Measurements from ENCODE around the gene COMMD1. TPM values are rescaled to one million over a fixed set of nuclear protein-coding genes. Genes with fewer than 3 reads are reported as not detected.

The COMMD1 gene
- total and polyA plus RNA-seq, 2 experiments from 2014 or later = 54.9 to 83.7 TPM

DNA sequence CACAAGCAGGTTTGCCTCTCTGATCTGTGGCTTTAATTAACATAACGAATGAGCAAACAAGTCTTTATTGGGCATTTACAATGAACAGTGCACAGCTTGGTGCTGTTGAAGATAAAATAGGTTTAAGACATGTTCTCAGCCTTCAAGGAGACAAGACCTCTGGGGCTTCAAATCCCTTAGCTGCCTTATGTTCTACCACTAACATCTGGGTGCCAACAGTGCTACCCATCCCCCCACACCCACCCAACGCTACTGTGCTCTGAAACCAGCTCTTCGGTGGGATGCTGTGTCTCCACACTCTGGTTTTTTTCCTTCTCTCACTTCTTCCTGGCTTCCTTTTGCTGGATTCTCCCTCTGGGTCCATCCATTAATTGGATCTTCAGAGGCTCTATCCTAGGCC is 276.4 kb downstream of the COMMD1 start:
- H2AFZ ChIP-seq = no peak overlapping the region
- H3K4me3 Mint-ChIP-seq = no peak overlapping the region
- peaks cover 13% of the 10 kb centered on the region for H3K4me1 ChIP-seq (ENCODE audit: insufficient read depth)
- ATAC-seq (no peak), DNase-seq (ENCODE audit: low spot score) (no peak)
- H3K27ac Mint-ChIP-seq = no peak overlapping the region
- no peak overlapping the region for H3K4me2 ChIP-seq
- no peaks in the 10 kb centered on the region for H3K36me3 Mint-ChIP-seq (ENCODE audit: low read depth)
- no peaks in the 10 kb centered on the region for H3K36me3 ChIP-seq (ENCODE audit: insufficient read depth)
- TF ChIP-seq ZNF114 (CRISPR knock-in tag; IDR thresholded peaks at IDR 0.05) = no peak
- H3K4me1 Mint-ChIP-seq = peaks cover 20% of the 10 kb centered on the region
- no peaks in the 10 kb centered on the region for H3K79me2 ChIP-seq (replicated peaks; ENCODE audit: insufficient read depth)
- no peaks in the 10 kb centered on the region for H3K27me3 ChIP-seq (ENCODE audit: insufficient read depth)
- no peak overlapping the region for H3K4me3 ChIP-seq
- no peaks in the 10 kb centered on the region; the same call in 1 of the 2 replicates for H4K20me1 ChIP-seq (replicated peaks; ENCODE audit: insufficient read depth)
- H3K27me3 Mint-ChIP-seq (ENCODE audit: insufficient read depth, low read depth, poor library complexity) = peaks cover 11% of the 10 kb centered on the region
- H3K9me2 ChIP-seq (ENCODE audit: insufficient read depth) = peaks cover 4% of the 10 kb centered on the region; the same call in 1 of the 2 replicates
- no peaks in the 10 kb centered on the region for H3K9me3 Mint-ChIP-seq
- H3K27ac ChIP-seq (ENCODE audit: low read depth) = no peak overlapping the region
- H3F3A ChIP-seq (replicated peaks; ENCODE audit: low read depth) = no peaks in the 10 kb centered on the region

GRCh38 chr2:62184512-62185230 is 279.2 kb downstream of the COMMD1 start:
- Mint-ChIP-seq H3K27ac (no peak overlapping the region), H3K9me3 (no peaks in the 10 kb centered on the region), H3K4me3 (no peak overlapping the region), H3K4me1 (peaks cover 20% of the 10 kb centered on the region), H3K36me3 (ENCODE audit: low read depth) (no peaks in the 10 kb centered on the region), H3K27me3 (ENCODE audit: insufficient read depth, low read depth, poor library complexity) (peaks cover 11% of the 10 kb centered on the region)
- no peak overlapping the region for H3K27ac ChIP-seq (ENCODE audit: low read depth)
- H3K36me3 ChIP-seq (ENCODE audit: insufficient read depth) = no peaks in the 10 kb centered on the region
- no peaks in the 10 kb centered on the region for H3F3A ChIP-seq (replicated peaks; ENCODE audit: low read depth)
- ATAC-seq = no peak
- no peaks in the 10 kb centered on the region; the same call in 1 of the 2 replicates for H4K20me1 ChIP-seq (replicated peaks; ENCODE audit: insufficient read depth)
- H3K4me2 ChIP-seq = no peak overlapping the region
- TF ChIP-seq EZH2phosphoT487 (IDR thresholded peaks at IDR 0.05; ENCODE audit: unreplicated experiment) (no peak), ETS1 (IDR thresholded peaks at IDR 0.05) (no peak)
- H3K27me3 ChIP-seq (ENCODE audit: insufficient read depth) = no peaks in the 10 kb centered on the region
- H3K9me2 ChIP-seq (ENCODE audit: insufficient read depth) = no peaks in the 10 kb centered on the region
- no peak overlapping the region for H3K4me3 ChIP-seq
- DNase-seq (ENCODE audit: low spot score) = no peak
- no peaks in the 10 kb centered on the region for H3K79me2 ChIP-seq (replicated peaks; ENCODE audit: insufficient read depth)
- no peak overlapping the region for H2AFZ ChIP-seq
- H3K4me1 ChIP-seq (ENCODE audit: insufficient read depth) = peaks cover 13% of the 10 kb centered on the region

Small RNAs within 50 kb of the gene (small RNA-seq; reads per million reads assigned to genes)
- gene RF00019 (ENCODE audit: low replicate concordance) = not detected

Other genes starting within 250 kb of the COMMD1 start
- 13.1 and 16.2 TPM in 2 replicates for gene FAM161A, start 51.6 kb upstream of the COMMD1 start, total RNA-seq (2014; rRNA removed; shearing (Covaris generic))
- gene FAM161A, start 51.6 kb upstream of the COMMD1 start, polyA plus RNA-seq (2016; fragmentation: Nextera tagmentation; extraction: Ambion mirVana) = 24.8 and 27.4 TPM in 2 replicates
- gene CCT4, start 17.0 kb upstream of the COMMD1 start, total RNA-seq (2014; rRNA removed; shearing (Covaris generic)) = 343 and 378 TPM in 2 replicates
- 314 and 333 TPM in 2 replicates for gene CCT4, start 17.0 kb upstream of the COMMD1 start, polyA plus RNA-seq (2016; fragmentation: Nextera tagmentation; extraction: Ambion mirVana)

Data from GM23338 (cell line).